Measurements from ENCODE around the gene REEP6.
"Not testable (repeated sequence)": the region's sequence is repeated elsewhere in the genome, so short reads cannot be mapped to it uniquely, and the experiment has no call there.

REEP6 gene

DNA sequence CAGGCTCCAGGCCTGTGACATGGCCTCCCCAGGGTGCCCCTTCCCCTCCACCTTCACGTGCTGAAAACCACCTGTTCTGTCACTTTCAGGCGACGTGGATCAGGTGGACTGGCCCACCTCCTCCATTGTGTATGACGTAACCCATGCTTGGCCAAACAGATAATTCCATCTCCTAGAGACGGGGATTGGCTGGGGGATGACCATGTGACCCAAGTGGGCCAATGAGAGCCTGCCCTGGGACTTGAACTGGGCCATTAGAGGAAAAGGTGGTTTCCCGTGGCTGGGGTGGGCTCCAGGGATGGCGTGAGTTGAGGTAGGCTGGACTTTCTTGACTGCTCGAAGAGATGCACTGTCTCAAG, 25.4 kb downstream of the REEP6 start:
- no peak overlapping the region for H3K4me3 ChIP-seq (replicated peaks; ENCODE audit: insufficient read depth, low read length)
- no peak for DNase-seq (ENCODE audit: low read depth in 1 of 2, low spot score in 1 of 2)
- H3K27ac ChIP-seq (replicated peaks) = no peak overlapping the region
- TF ChIP-seq SPI1 (IDR thresholded peaks at IDR 0.05; ENCODE audit: borderline replicate concordance, low read depth) (no peak), POLR2AphosphoS5 (IDR thresholded peaks at IDR 0.05; ENCODE audit: low read depth) (no peak), GABPA (IDR thresholded peaks at IDR 0.05; ENCODE audit: low read depth) (no peak)
- TF ChIP-seq, protein P1, sequence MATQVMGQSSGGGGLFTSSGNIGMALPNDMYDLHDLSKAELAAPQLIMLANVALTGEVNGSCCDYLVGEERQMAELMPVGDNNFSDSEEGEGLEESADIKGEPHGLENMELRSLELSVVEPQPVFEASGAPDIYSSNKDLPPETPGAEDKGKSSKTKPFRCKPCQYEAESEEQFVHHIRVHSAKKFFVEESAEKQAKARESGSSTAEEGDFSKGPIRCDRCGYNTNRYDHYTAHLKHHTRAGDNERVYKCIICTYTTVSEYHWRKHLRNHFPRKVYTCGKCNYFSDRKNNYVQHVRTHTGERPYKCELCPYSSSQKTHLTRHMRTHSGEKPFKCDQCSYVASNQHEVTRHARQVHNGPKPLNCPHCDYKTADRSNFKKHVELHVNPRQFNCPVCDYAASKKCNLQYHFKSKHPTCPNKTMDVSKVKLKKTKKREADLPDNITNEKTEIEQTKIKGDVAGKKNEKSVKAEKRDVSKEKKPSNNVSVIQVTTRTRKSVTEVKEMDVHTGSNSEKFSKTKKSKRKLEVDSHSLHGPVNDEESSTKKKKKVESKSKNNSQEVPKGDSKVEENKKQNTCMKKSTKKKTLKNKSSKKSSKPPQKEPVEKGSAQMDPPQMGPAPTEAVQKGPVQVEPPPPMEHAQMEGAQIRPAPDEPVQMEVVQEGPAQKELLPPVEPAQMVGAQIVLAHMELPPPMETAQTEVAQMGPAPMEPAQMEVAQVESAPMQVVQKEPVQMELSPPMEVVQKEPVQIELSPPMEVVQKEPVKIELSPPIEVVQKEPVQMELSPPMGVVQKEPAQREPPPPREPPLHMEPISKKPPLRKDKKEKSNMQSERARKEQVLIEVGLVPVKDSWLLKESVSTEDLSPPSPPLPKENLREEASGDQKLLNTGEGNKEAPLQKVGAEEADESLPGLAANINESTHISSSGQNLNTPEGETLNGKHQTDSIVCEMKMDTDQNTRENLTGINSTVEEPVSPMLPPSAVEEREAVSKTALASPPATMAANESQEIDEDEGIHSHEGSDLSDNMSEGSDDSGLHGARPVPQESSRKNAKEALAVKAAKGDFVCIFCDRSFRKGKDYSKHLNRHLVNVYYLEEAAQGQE (IDR thresholded peaks at IDR 0.05; ENCODE audit: insufficient replicate concordance, low read depth) = no peak
- TF ChIP-seq, protein P2, sequence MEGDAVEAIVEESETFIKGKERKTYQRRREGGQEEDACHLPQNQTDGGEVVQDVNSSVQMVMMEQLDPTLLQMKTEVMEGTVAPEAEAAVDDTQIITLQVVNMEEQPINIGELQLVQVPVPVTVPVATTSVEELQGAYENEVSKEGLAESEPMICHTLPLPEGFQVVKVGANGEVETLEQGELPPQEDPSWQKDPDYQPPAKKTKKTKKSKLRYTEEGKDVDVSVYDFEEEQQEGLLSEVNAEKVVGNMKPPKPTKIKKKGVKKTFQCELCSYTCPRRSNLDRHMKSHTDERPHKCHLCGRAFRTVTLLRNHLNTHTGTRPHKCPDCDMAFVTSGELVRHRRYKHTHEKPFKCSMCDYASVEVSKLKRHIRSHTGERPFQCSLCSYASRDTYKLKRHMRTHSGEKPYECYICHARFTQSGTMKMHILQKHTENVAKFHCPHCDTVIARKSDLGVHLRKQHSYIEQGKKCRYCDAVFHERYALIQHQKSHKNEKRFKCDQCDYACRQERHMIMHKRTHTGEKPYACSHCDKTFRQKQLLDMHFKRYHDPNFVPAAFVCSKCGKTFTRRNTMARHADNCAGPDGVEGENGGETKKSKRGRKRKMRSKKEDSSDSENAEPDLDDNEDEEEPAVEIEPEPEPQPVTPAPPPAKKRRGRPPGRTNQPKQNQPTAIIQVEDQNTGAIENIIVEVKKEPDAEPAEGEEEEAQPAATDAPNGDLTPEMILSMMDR (IDR thresholded peaks at IDR 0.05; ENCODE audit: insufficient read depth, low read length) = no peak
- H3K27me3 ChIP-seq (ENCODE audit: insufficient read depth, poor library complexity, severe bottlenecking) = peaks cover 15% of the 10 kb centered on the region

DNA sequence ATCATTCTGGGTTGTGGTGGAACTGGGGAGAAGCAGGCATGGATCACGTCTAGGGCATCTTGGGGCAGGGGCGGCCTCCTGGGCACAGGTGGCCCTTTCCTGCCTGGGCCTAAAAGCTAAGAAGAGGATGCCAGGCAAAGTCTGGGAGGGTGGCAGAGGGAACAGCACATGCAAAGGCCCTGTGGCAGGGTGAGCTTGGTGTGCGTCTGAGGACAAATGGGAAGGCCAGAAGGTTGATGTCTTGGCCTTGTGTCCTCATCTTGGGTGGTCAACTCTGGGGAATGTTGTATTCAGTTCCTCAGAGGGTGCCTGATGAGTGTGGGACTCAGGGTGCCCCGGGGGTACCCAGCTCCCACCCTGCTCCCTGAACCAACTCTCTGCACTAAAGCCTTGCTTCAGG, 27.5 kb downstream of the REEP6 start:
- DNase-seq (ENCODE audit: low read depth in 1 of 2, low spot score in 1 of 2) = no peak
- no peak overlapping the region for H3K27ac ChIP-seq (replicated peaks)
- H3K4me3 ChIP-seq (replicated peaks; ENCODE audit: insufficient read depth, low read length) = no peak overlapping the region
- TF ChIP-seq, protein P2 (IDR thresholded peaks at IDR 0.05; ENCODE audit: insufficient read depth, low read length) = no peak
- no peak for TF ChIP-seq GABPA (IDR thresholded peaks at IDR 0.05; ENCODE audit: low read depth)
- TF ChIP-seq POLR2AphosphoS5 (IDR thresholded peaks at IDR 0.05; ENCODE audit: low read depth) = no peak
- no peak for TF ChIP-seq SPI1 (IDR thresholded peaks at IDR 0.05; ENCODE audit: borderline replicate concordance, low read depth)
- TF ChIP-seq, protein P1 (IDR thresholded peaks at IDR 0.05; ENCODE audit: insufficient replicate concordance, low read depth) = no peak
- H3K27me3 ChIP-seq (ENCODE audit: insufficient read depth, poor library complexity, severe bottlenecking) = peaks cover 11% of the 10 kb centered on the region

DNA sequence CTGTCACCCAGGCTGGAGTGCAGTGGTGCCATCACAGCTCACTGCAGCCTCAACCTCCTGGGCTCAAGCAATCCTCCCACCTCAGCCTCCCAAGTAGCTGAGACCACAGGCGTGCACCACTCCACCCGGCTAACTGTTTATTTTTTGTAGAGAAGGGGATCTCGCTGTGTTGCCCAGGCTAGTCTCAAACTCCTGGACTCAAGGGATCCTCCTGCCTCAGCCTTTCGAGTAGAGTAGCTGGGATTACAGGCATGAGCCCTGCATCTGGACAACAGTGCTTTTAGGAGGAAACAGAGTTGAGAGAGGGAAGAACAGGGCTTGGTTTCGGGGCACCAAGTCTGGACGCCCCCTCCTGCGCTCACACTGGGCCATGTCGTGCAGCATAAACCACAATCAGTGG, 28.8 kb downstream of the REEP6 start:
- not testable (repeated sequence) for DNase-seq (ENCODE audit: low read depth in 1 of 2, low spot score in 1 of 2); H3K27ac ChIP-seq (replicated peaks); H3K4me3 ChIP-seq (replicated peaks; ENCODE audit: insufficient read depth, low read length)
- peaks cover 18% of the 10 kb centered on the region for H3K27me3 ChIP-seq (ENCODE audit: insufficient read depth, poor library complexity, severe bottlenecking)

DNA sequence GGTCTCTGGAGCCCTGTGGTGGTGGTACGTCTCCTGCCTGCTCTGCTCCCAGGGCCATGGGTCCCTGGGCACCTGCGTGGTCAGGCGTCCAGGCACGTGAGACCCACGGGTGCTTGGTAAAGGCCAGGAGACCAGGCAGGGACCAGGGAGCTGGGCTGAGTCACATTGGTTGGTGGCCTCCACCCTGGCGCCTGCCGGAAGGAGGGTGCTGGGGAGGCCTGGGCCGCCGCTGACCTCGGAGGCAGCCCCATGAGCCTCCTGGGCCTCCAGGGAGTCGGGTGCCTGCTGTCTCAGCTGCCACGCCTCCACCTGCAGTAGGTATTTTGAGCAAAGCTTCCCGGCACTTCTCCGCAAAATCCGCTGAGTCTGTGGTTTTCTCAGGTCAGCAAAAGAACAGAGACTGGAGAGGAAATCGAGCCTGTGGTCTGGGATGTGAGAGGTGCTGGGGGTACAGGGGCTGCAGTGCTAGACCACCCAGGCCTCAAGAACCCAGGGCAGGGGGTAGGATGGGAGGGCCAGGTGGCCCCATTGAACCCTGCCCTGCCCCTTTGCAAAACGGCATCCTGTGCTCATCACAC, 29.3 kb downstream of the REEP6 start:
- TF ChIP-seq SPI1 (IDR thresholded peaks at IDR 0.05; ENCODE audit: borderline replicate concordance, low read depth) = no peak
- TF ChIP-seq, protein P2 (IDR thresholded peaks at IDR 0.05; ENCODE audit: insufficient read depth, low read length) = no peak
- TF ChIP-seq GABPA (IDR thresholded peaks at IDR 0.05; ENCODE audit: low read depth) = no peak
- TF ChIP-seq POLR2AphosphoS5 (IDR thresholded peaks at IDR 0.05; ENCODE audit: low read depth) = no peak
- TF ChIP-seq, protein P1 (IDR thresholded peaks at IDR 0.05; ENCODE audit: insufficient replicate concordance, low read depth) = no peak
- no peak for DNase-seq (ENCODE audit: low read depth in 1 of 2, low spot score in 1 of 2)
- H3K27me3 ChIP-seq (ENCODE audit: insufficient read depth, poor library complexity, severe bottlenecking) = peaks cover 22% of the 10 kb centered on the region
- H3K27ac ChIP-seq (replicated peaks) = no peak overlapping the region
- no peak overlapping the region for H3K4me3 ChIP-seq (replicated peaks; ENCODE audit: insufficient read depth, low read length)

Measured in HL-60 (cell line).